ENCODE data around the gene PAGE1. TPM values are rescaled to one million over a fixed set of nuclear protein-coding genes. Genes with fewer than 3 reads are reported as not detected.

Gene PAGE1
- total RNA-seq, 1 experiment from 2014 or later, result not detected

DNA sequence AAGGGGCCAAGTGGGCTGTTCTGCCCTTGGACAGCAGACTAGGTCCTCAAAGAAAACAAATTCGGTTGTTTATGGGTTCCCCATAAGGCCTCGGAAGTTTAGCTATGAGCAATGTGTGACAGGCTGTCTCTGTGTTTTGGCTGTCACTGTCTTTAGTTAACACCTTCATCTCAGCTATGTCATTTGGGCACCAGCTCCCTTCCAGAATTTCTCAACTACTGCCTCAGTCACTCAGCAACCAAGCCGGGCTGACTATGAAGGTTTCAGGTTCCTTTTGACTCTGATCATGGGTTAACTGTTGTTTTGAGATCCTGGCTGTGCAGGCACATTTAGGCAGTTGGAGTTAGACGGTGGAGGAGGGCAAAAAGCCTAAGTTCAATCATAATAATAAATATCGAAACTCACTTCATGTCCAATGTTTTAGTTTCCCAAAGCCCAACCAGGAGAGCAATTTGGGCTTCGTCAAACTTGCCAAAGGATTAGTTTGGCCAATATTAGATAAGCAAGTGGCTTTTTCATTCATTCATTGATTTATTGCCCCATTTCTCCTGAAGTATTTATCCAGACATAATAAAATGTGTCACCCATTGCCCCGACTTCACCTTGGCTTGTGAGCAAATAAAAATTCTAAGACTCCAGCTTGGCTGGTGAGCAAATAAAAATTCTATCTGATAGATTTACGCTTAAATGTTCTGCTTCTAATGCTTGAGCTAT lies 9.1 kb upstream of the PAGE1 start:
- no peak overlapping the region for H3K4me3 Mint-ChIP-seq
- H3K27me3 Mint-ChIP-seq (ENCODE audit: low read depth), result no peaks in the 10 kb centered on the region
- H3K4me1 Mint-ChIP-seq, result peaks cover 3% of the 10 kb centered on the region; the same call in 1 of the 2 replicates
- no peaks in the 10 kb centered on the region for H3K36me3 Mint-ChIP-seq
- ChIA-PET CTCF (no interaction called here), POLR2A (no interaction called here)
- DNase-seq (ENCODE audit: low spot score) (no peak), ATAC-seq (no peak)
- no peak overlapping the region for H3K27ac Mint-ChIP-seq
- no peaks in the 10 kb centered on the region for H3K9me3 Mint-ChIP-seq
- TF ChIP-seq ZNF232 (CRISPR knock-in tag; IDR thresholded peaks at IDR 0.05), result no peak

DNA sequence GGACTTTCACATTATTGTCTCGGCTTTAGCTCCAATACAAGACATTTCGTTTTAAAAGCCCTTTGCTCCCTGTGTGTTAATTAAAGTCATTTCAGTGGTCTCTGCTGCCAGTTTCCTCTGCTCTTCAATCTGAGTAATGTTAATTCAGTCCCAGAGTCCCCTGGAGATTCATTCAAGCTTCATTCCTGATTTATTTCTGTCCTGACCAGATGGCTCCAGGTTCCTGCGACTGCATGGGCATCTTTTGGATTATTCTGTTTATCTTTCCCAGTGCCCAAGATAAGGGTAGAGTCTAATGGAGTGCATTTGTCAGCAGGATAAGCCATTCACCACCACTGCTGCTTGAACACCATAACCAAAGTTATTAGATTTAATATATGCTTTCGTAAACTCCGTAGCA lies 6.1 kb upstream of the PAGE1 start:
- Mint-ChIP-seq H3K9me3 (no peaks in the 10 kb centered on the region), H3K27me3 (ENCODE audit: low read depth) (no peaks in the 10 kb centered on the region), H3K4me1 (no peaks in the 10 kb centered on the region), H3K4me3 (no peak overlapping the region), H3K27ac (no peak overlapping the region), H3K36me3 (no peaks in the 10 kb centered on the region)
- ChIA-PET POLR2A (no interaction called here), CTCF (no interaction called here)
- ATAC-seq (no peak), DNase-seq (ENCODE audit: low spot score) (no peak)
- TF ChIP-seq FOXJ3 (CRISPR knock-in tag; IDR thresholded peaks at IDR 0.05; ENCODE audit: borderline replicate concordance), result no peak
- TF ChIP-seq, protein P1, sequence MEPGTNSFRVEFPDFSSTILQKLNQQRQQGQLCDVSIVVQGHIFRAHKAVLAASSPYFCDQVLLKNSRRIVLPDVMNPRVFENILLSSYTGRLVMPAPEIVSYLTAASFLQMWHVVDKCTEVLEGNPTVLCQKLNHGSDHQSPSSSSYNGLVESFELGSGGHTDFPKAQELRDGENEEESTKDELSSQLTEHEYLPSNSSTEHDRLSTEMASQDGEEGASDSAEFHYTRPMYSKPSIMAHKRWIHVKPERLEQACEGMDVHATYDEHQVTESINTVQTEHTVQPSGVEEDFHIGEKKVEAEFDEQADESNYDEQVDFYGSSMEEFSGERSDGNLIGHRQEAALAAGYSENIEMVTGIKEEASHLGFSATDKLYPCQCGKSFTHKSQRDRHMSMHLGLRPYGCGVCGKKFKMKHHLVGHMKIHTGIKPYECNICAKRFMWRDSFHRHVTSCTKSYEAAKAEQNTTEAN (CRISPR knock-in tag; IDR thresholded peaks at IDR 0.05), result no peak
- TF ChIP-seq NFYB (CRISPR knock-in tag; conservative IDR thresholded peaks at IDR 0.05; ENCODE audit: low read depth), result no peak
- no peak for TF ChIP-seq ZNF138 (CRISPR knock-in tag; conservative IDR thresholded peaks at IDR 0.05)
- TF ChIP-seq CREB1 (CRISPR knock-in tag; IDR thresholded peaks at IDR 0.05), result no peak
- TF ChIP-seq, protein P2, sequence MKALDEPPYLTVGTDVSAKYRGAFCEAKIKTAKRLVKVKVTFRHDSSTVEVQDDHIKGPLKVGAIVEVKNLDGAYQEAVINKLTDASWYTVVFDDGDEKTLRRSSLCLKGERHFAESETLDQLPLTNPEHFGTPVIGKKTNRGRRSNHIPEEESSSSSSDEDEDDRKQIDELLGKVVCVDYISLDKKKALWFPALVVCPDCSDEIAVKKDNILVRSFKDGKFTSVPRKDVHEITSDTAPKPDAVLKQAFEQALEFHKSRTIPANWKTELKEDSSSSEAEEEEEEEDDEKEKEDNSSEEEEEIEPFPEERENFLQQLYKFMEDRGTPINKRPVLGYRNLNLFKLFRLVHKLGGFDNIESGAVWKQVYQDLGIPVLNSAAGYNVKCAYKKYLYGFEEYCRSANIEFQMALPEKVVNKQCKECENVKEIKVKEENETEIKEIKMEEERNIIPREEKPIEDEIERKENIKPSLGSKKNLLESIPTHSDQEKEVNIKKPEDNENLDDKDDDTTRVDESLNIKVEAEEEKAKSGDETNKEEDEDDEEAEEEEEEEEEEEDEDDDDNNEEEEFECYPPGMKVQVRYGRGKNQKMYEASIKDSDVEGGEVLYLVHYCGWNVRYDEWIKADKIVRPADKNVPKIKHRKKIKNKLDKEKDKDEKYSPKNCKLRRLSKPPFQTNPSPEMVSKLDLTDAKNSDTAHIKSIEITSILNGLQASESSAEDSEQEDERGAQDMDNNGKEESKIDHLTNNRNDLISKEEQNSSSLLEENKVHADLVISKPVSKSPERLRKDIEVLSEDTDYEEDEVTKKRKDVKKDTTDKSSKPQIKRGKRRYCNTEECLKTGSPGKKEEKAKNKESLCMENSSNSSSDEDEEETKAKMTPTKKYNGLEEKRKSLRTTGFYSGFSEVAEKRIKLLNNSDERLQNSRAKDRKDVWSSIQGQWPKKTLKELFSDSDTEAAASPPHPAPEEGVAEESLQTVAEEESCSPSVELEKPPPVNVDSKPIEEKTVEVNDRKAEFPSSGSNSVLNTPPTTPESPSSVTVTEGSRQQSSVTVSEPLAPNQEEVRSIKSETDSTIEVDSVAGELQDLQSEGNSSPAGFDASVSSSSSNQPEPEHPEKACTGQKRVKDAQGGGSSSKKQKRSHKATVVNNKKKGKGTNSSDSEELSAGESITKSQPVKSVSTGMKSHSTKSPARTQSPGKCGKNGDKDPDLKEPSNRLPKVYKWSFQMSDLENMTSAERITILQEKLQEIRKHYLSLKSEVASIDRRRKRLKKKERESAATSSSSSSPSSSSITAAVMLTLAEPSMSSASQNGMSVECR (CRISPR knock-in tag; IDR thresholded peaks at IDR 0.05; ENCODE audit: borderline replicate concordance), result no peak
- TF ChIP-seq TEAD4 (CRISPR knock-in tag; IDR thresholded peaks at IDR 0.05), result no peak
- TF ChIP-seq IRF2 (CRISPR knock-in tag; IDR thresholded peaks at IDR 0.05; ENCODE audit: borderline replicate concordance, low read depth), result no peak
- TF ChIP-seq, protein P3, sequence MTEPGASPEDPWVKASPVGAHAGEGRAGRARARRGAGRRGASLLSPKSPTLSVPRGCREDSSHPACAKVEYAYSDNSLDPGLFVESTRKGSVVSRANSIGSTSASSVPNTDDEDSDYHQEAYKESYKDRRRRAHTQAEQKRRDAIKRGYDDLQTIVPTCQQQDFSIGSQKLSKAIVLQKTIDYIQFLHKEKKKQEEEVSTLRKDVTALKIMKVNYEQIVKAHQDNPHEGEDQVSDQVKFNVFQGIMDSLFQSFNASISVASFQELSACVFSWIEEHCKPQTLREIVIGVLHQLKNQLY (CRISPR knock-in tag; IDR thresholded peaks at IDR 0.05), result no peak

DNA sequence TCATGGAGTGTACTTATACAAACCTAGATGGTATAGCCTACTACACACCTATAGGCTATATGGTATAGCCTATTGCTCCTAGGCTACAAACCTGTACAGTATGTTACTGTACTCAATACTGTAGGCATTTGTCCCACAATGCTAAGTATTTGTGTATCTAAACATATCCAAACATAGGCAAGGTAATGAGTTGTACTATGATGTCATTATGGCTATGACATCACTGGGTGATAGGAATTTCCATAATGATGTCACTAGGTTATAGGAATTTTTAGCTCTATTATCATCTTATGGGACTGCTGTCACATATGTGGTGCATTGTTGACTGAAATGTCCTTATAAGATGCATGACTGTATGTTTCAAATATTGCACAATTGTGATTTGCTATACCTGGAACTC lies 5.5 kb upstream of the PAGE1 start:
- CTCF ChIA-PET, result no interaction called here
- POLR2A ChIA-PET, result no interaction called here
- no peak for DNase-seq (ENCODE audit: low spot score)
- TF ChIP-seq, protein P4, sequence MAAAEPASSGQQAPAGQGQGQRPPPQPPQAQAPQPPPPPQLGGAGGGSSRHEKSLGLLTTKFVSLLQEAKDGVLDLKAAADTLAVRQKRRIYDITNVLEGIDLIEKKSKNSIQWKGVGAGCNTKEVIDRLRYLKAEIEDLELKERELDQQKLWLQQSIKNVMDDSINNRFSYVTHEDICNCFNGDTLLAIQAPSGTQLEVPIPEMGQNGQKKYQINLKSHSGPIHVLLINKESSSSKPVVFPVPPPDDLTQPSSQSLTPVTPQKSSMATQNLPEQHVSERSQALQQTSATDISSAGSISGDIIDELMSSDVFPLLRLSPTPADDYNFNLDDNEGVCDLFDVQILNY (CRISPR knock-in tag; IDR thresholded peaks at IDR 0.05), result no peak
- no peak for TF ChIP-seq CBFB (CRISPR knock-in tag; IDR thresholded peaks at IDR 0.05; ENCODE audit: low read depth)
- TF ChIP-seq, protein P5, sequence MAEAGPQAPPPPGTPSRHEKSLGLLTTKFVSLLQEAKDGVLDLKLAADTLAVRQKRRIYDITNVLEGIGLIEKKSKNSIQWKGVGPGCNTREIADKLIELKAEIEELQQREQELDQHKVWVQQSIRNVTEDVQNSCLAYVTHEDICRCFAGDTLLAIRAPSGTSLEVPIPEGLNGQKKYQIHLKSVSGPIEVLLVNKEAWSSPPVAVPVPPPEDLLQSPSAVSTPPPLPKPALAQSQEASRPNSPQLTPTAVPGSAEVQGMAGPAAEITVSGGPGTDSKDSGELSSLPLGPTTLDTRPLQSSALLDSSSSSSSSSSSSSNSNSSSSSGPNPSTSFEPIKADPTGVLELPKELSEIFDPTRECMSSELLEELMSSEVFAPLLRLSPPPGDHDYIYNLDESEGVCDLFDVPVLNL (CRISPR knock-in tag; IDR thresholded peaks at IDR 0.05; ENCODE audit: borderline replicate concordance, low read depth), result no peak
- TF ChIP-seq, protein P6, sequence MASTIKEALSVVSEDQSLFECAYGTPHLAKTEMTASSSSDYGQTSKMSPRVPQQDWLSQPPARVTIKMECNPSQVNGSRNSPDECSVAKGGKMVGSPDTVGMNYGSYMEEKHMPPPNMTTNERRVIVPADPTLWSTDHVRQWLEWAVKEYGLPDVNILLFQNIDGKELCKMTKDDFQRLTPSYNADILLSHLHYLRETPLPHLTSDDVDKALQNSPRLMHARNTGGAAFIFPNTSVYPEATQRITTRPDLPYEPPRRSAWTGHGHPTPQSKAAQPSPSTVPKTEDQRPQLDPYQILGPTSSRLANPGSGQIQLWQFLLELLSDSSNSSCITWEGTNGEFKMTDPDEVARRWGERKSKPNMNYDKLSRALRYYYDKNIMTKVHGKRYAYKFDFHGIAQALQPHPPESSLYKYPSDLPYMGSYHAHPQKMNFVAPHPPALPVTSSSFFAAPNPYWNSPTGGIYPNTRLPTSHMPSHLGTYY (CRISPR knock-in tag; IDR thresholded peaks at IDR 0.05), result no peak
- no peak for TF ChIP-seq ZNF671 (CRISPR knock-in tag; IDR thresholded peaks at IDR 0.05)
- TF ChIP-seq, protein P7, sequence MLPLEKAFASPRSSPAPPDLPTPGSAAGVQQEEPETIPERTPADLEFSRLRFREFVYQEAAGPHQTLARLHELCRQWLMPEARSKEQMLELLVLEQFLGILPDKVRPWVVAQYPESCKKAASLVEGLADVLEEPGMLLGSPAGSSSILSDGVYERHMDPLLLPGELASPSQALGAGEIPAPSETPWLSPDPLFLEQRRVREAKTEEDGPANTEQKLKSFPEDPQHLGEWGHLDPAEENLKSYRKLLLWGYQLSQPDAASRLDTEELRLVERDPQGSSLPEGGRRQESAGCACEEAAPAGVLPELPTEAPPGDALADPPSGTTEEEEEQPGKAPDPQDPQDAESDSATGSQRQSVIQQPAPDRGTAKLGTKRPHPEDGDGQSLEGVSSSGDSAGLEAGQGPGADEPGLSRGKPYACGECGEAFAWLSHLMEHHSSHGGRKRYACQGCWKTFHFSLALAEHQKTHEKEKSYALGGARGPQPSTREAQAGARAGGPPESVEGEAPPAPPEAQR (CRISPR knock-in tag; IDR thresholded peaks at IDR 0.05), result no peak
- no peak for TF ChIP-seq TP53 (CRISPR knock-in tag; IDR thresholded peaks at IDR 0.05)
- TF ChIP-seq, protein P3 (CRISPR knock-in tag; IDR thresholded peaks at IDR 0.05), result no peak

More for the DNA sequence above, 5.5 kb upstream of the PAGE1 start:
- ATAC-seq, result no peak
- Mint-ChIP-seq H3K4me3 (no peak overlapping the region), H3K9me3 (no peaks in the 10 kb centered on the region), H3K36me3 (no peaks in the 10 kb centered on the region), H3K27ac (no peak overlapping the region), H3K27me3 (ENCODE audit: low read depth) (no peaks in the 10 kb centered on the region), H3K4me1 (no peaks in the 10 kb centered on the region)
